SK-N-MC (cell line): ENCODE measurements around the gene MOB3C.

Experiments
- DNase-seq: peaks from one replicate; pipeline ENCODE4 v3.0.0-alpha.2; 2011; ENCODE audit warnings: low read depth, low spot score
- H3K27ac ChIP-seq: fragments of 200-600 bp; sonication (generic); 2 replicates; pipeline ENCODE4 v1.5.1; 2016; ENCODE audit warnings: mixed run types
- H3K36me3 ChIP-seq: fragments of 200-600 bp; sonication (generic); 2 replicates; pipeline ENCODE4 v1.6.1; 2017; ENCODE audit warnings: antibody characterized with exemption, low read length, mixed read lengths; ENCODE audit not compliant: insufficient read depth
- H3K4me3 ChIP-seq: fragments of 200-600 bp; sonication (generic); 2 replicates; pipeline ENCODE4 v1.5.1; 2016
- H3K9ac ChIP-seq: fragments of 200-600 bp; sonication (generic); 2 replicates; pipeline ENCODE4 v1.8.0; 2017; ENCODE audit warnings: mixed run types, mixed read lengths; ENCODE audit not compliant: insufficient read length
- H3K9me3 ChIP-seq: fragments of 200-600 bp; sonication (generic); 2 replicates; pipeline ENCODE4 v1.6.1; 2017; ENCODE audit warnings: low read depth, mild to moderate bottlenecking, antibody characterized with exemption, low read length, moderate library complexity, mixed read lengths
- EZH2 ChIP-seq: fragments of 200-600 bp; sonication (generic); IDR thresholded peaks from one replicate; pipeline ENCODE4 v1.6.1; 2017; ENCODE audit warnings: antibody characterized with exemption
- FOXP2 ChIP-seq: optimal IDR thresholded peaks from 2 replicates; pipeline ENCODE3; 2011; ENCODE audit warnings: mild to moderate bottlenecking, moderate library complexity; ENCODE audit not compliant: insufficient read depth; ENCODE audit errors: extremely low read length, control extremely low read depth
- POLR2AphosphoS5 ChIP-seq: IDR thresholded peaks from 2 replicates; pipeline ENCODE4 v1.6.1; 2012; ENCODE audit warnings: mild to moderate bottlenecking, low read depth, low read length, borderline replicate concordance

The MOB3C gene

GRCh38 chr1:46645815-46646214 is 29.2 kb upstream of the MOB3C start:
- Histone ChIP-seq H3K36me3 (peaks cover 45% of the 10 kb centered on the region), H3K27ac (no peak overlapping the region), H3K9me3 (peaks cover 7% of the 10 kb centered on the region), H3K9ac (no peak overlapping the region), H3K4me3 (no peak overlapping the region)
- TF ChIP-seq POLR2AphosphoS5 (no peak), EZH2 (no peak), FOXP2 (no peak)
- DNase-seq, result no peak

DNA sequence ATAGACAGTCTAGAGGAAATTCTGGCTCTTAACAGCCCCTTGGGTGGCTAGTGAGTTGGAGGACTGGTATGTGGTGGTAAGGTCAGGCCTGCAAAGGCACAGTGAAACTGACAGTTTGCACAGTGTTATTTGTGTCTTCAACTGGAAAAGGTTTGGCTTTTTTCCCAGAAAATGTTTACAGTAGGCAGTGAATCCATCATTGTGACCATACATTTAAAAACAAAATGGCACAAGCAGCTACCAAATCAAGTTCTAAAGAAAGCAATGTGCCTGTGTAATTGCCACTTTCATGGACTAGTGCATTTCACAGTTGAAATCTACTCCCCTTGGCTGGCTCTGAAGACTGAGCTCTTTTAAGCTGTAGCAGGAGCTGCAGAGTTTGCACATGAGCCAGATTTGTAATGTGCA is 26.8 kb upstream of the MOB3C start:
- Histone ChIP-seq H3K9ac (no peak overlapping the region), H3K4me3 (no peak overlapping the region), H3K36me3 (peaks cover 21% of the 10 kb centered on the region), H3K27ac (peak overlapping the region; percentile 20; the same call in 1 of the 2 replicates), H3K9me3 (no peaks in the 10 kb centered on the region)
- DNase-seq, result no peak
- TF ChIP-seq EZH2 (no peak), FOXP2 (no peak), POLR2AphosphoS5 (no peak)

DNA sequence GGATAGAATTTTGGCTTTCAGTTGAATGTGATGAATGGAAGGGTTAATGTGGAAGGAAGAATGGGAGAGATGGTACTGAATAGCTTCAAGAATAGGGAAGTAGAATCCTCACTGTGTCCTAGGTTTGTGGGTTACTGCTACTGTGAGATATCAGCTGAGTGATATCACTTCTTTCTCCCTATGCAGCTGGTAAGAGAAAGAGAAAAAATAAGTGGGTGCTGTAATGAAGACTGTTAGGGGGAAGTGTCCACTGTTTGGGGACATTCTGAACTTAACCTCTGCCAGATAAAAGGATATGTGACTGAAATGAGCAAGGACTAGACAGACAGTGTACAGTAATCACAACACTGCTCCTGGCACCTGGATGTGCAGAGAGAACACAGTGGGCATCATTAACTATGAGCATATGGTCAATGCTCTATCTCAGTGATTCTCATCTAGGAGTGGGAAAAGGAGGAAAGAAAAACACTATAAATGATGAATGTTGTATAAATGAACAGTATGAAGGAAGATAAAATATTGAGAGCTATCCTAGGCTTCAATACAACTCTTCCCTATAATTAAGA is 25.6 kb upstream of the MOB3C start:
- TF ChIP-seq FOXP2, result no peak
- TF ChIP-seq EZH2, result no peak
- TF ChIP-seq POLR2AphosphoS5, result no peak
- H3K9me3 ChIP-seq, result no peaks in the 10 kb centered on the region
- no peak overlapping the region for H3K9ac ChIP-seq
- no peak overlapping the region for H3K27ac ChIP-seq
- no peak overlapping the region for H3K4me3 ChIP-seq
- DNase-seq, result no peak
- peaks cover 11% of the 10 kb centered on the region for H3K36me3 ChIP-seq

GRCh38 chr1:46639547-46639946 is 22.9 kb upstream of the MOB3C start:
- H3K27ac ChIP-seq, result no peak overlapping the region
- TF ChIP-seq EZH2 (no peak), POLR2AphosphoS5 (no peak)
- H3K36me3 ChIP-seq, result peaks cover 16% of the 10 kb centered on the region; the same call in 1 of the 2 replicates
- DNase-seq, result no peak
- no peak overlapping the region for H3K4me3 ChIP-seq
- H3K9ac ChIP-seq, result no peak overlapping the region
- H3K9me3 ChIP-seq, result no peaks in the 10 kb centered on the region

DNA sequence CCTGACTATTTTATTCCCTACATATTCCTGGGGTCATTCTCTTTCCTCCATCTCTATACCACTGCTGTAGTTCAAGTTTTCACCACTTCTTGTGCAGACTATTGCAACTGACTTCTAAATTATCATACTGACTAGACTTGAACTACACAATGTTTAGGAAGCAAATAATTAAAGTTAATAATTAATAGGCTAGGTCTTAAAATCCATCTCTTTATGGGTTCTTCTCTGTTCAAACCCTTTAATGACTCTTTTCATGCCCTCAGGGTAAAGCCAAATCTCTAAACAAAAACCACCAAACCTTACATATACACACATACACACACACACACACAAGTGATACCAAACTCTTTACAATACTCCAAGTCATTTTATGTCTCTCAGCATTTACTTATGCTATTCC is 22.3 kb upstream of the MOB3C start:
- peaks cover 16% of the 10 kb centered on the region; the same call in 1 of the 2 replicates for H3K36me3 ChIP-seq
- DNase-seq, result no peak
- no peak overlapping the region for H3K27ac ChIP-seq
- H3K9me3 ChIP-seq, result no peaks in the 10 kb centered on the region
- H3K9ac ChIP-seq, result no peak overlapping the region
- H3K4me3 ChIP-seq, result no peak overlapping the region
- no peak for TF ChIP-seq EZH2

- no peak overlapping the region for H3K9ac ChIP-seq
- TF ChIP-seq POLR2AphosphoS5 (no peak), EZH2 (no peak), FOXP2 (no peak)
- H3K36me3 ChIP-seq, result peaks cover 12% of the 10 kb centered on the region
- no peak for DNase-seq
- H3K9me3 ChIP-seq, result no peaks in the 10 kb centered on the region
- no peak overlapping the region for H3K27ac ChIP-seq
- H3K4me3 ChIP-seq, result no peak overlapping the region
Observed at GRCh38 chr1:46637444-46638083, 21.0 kb upstream of the MOB3C start.

- peaks cover 21% of the 10 kb centered on the region for H3K36me3 ChIP-seq
- no peak for TF ChIP-seq FOXP2
- no peak for TF ChIP-seq EZH2
- TF ChIP-seq POLR2AphosphoS5, result no peak
- no peak for DNase-seq
- no peaks in the 10 kb centered on the region for H3K9me3 ChIP-seq
- no peak overlapping the region for H3K27ac ChIP-seq
- H3K4me3 ChIP-seq, result no peak overlapping the region
- H3K9ac ChIP-seq, result no peak overlapping the region
Observed at GRCh38 chr1:46635205-46635604, 18.6 kb upstream of the MOB3C start.

DNA sequence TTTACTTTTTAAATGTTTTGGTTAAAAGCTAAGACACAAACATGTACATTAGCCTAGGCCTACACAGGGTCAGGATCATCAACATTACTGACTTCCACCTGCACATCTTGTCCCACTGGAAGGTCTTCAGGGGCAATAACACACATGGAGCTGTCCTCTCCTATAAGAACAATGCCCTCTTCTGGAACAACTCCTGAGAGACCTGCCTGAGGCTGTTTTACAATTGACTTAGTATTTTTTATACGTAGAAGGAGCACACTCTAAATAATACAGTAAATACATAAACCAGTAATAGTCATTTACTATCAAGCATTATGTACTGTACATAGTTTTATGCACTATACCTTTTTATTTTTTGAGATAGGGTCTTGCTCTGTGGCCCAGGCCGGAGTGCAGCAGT is 14.1 kb upstream of the MOB3C start:
- TF ChIP-seq FOXP2 (no peak), POLR2AphosphoS5 (no peak), EZH2 (no peak)
- Histone ChIP-seq H3K36me3 (peaks cover 20% of the 10 kb centered on the region), H3K9ac (no peak overlapping the region), H3K4me3 (no peak overlapping the region), H3K27ac (no peak overlapping the region), H3K9me3 (no peaks in the 10 kb centered on the region)
- no peak for DNase-seq
